Muscle layer of colon (tissue), 2 donors: ENCODE data around the gene UNC45B.
"Not testable (repeated sequence)": the region's sequence is repeated elsewhere in the genome, so short reads cannot be mapped to it uniquely, and the experiment has no call there.

ENCODE experiments used
- H3K27ac ChIP-seq: one replicate; pipeline ENCODE4 v1.7.0; 2013; ENCODE audit warnings: low read depth, mild to moderate bottlenecking, low read length, moderate library complexity
- H3K27me3 ChIP-seq, 2 donors: one replicate each; pipeline ENCODE4 v1.7.0; 2013; ENCODE audit warnings: low read length in 2 of 2, mild to moderate bottlenecking in 2 of 2; ENCODE audit not compliant: insufficient read depth in 2 of 2, control insufficient read depth in 1 of 2
- H3K36me3 ChIP-seq: one replicate; pipeline ENCODE4 v1.7.0; 2013; ENCODE audit warnings: mild to moderate bottlenecking, low read length; ENCODE audit not compliant: insufficient read depth
- H3K4me1 ChIP-seq: one replicate; pipeline ENCODE4 v1.7.0; 2013; ENCODE audit warnings: mild to moderate bottlenecking, low read length; ENCODE audit not compliant: insufficient read depth
- H3K4me3 ChIP-seq, 2 donors: one replicate each; pipeline ENCODE4 v1.7.0; 2013; ENCODE audit warnings: low read length in 2 of 2, low read depth in 1 of 2, mild to moderate bottlenecking in 1 of 2, moderate library complexity in 1 of 2
- H3K9ac ChIP-seq: one replicate; pipeline ENCODE4 v1.7.0; 2013; ENCODE audit warnings: low read length
- H3K9me3 ChIP-seq: one replicate; pipeline ENCODE4 v1.7.0; 2013; ENCODE audit warnings: mild to moderate bottlenecking, low read length
- donor health status: abdominal sarcoma.
- donor health status: Adenocarcinoma of cecum.

UNC45B gene

DNA sequence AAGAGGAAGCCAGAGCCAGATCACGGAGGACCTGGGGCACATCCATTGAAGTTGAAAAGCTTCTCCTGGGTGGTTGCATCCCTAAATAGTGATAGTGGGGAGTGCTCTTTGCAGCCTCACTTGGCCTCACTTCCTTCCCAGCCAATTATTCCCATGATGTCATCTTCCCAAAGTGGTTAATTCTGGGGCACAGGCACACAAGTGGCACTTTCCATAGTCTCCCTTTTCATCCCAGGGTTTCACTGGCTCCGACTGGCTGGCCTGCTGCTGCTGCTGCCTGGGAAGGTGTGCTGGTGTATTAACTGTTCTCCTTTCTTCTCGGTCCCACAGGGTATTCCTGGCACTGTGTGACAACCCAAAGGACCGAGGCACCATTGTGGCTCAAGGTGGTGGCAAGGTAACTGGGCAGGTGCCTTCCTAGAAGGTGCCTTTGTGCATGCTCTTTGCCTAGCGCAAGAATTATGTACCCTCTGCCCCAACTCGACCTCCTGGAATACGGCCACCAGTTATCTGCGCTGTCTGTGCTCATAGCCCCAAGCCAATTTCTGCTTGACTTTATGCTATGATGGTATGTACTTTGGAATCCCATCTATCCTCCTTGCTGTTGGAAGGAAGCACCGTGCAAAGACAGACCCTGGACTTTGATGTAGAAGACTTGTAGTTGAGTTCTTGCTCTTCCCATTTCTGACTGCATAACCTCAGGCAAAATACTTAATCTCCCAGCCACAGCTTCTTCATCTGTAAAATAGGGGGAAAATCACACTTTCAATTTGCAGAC is 28.2 kb downstream of the UNC45B start:
- H3K36me3 ChIP-seq: no peaks in the 10 kb centered on the region
- no peaks in the 10 kb centered on the region for H3K4me1 ChIP-seq
- H3K9me3 ChIP-seq: no peaks in the 10 kb centered on the region
- H3K27ac ChIP-seq: no peak overlapping the region
- H3K4me3 ChIP-seq: no peak overlapping the region
- no peak overlapping the region for H3K9ac ChIP-seq
- no peaks in the 10 kb centered on the region for H3K27me3 ChIP-seq

- Histone ChIP-seq H3K9ac (no peak overlapping the region), H3K4me3 (no peak overlapping the region), H3K36me3 (no peaks in the 10 kb centered on the region), H3K4me1 (no peaks in the 10 kb centered on the region), H3K27me3 (no peaks in the 10 kb centered on the region), H3K9me3 (no peaks in the 10 kb centered on the region), H3K27ac (no peak overlapping the region)
These were observed 29.3 kb downstream of the UNC45B start for GRCh38 chr17:35176897-35177296.

- not testable (repeated sequence) for H3K4me3 ChIP-seq, H3K9me3 ChIP-seq, H3K27ac ChIP-seq, H3K27me3 ChIP-seq, H3K9ac ChIP-seq, H3K36me3 ChIP-seq, H3K4me1 ChIP-seq
These were observed 31.8 kb downstream of the UNC45B start for GRCh38 chr17:35179379-35179778.

GRCh38 chr17:35183332-35183731 is 35.7 kb downstream of the UNC45B start:
- Histone ChIP-seq H3K9ac (no peak overlapping the region), H3K9me3 (no peaks in the 10 kb centered on the region), H3K36me3 (no peaks in the 10 kb centered on the region)

GRCh38 chr17:35184274-35184673 is 36.7 kb downstream of the UNC45B start:
- H3K27me3 ChIP-seq: no peaks in the 10 kb centered on the region
- no peaks in the 10 kb centered on the region for H3K36me3 ChIP-seq
- H3K9ac ChIP-seq: no peak overlapping the region
- no peaks in the 10 kb centered on the region for H3K4me1 ChIP-seq
- H3K27ac ChIP-seq: no peak overlapping the region
- H3K4me3 ChIP-seq: no peak overlapping the region
- H3K9me3 ChIP-seq: no peaks in the 10 kb centered on the region

More at GRCh38 chr17:35183332-35183731, 35.7 kb downstream of the UNC45B start:
- H3K4me3 ChIP-seq: no peak overlapping the region
- no peaks in the 10 kb centered on the region for H3K4me1 ChIP-seq
- no peaks in the 10 kb centered on the region for H3K27me3 ChIP-seq
- no peak overlapping the region for H3K27ac ChIP-seq

DNA sequence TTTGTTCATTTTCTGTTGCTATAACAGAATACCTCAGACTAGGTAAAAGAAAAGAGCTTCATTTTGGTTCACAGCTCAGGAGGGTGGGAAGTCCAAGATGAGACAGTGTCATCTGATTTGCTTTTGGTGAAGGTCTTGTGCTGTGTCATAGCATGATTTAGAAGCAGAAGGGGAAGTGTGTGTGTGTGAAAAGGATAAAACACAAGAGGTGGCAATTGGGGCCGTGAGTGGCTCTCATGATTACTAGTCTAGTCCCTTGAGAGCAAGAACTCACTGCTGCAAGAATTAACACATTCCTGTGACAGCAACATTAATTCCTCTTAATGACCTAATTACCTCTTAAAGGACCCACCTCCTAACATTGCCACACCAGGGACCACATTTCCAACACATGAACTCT is 38.2 kb downstream of the UNC45B start:
- Histone ChIP-seq H3K27me3 (no peaks in the 10 kb centered on the region), H3K4me1 (no peaks in the 10 kb centered on the region), H3K36me3 (no peaks in the 10 kb centered on the region), H3K27ac (no peak overlapping the region), H3K9ac (no peak overlapping the region), H3K4me3 (no peak overlapping the region), H3K9me3 (no peaks in the 10 kb centered on the region)

DNA sequence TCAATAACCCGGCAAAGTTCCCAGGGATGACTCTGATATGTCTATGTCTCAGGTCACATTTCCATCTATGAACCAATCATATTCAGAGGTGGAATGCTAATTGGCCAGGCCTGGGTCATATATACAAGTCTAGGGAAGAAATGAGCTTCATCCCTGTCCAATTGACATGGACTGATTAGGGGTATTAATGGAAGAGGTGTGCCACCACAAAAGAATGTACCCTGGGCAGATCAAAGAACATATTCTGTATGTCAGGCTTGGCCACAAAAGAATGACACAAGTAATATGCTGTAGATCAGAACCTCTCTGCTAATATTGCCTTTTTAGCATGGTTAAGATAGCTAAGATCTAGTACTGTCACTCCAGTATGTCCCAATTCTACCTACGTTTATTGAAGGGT is 39.9 kb downstream of the UNC45B start:
- no peaks in the 10 kb centered on the region for H3K4me1 ChIP-seq
- H3K9ac ChIP-seq: no peak overlapping the region
- no peaks in the 10 kb centered on the region for H3K9me3 ChIP-seq
- H3K27ac ChIP-seq: no peak overlapping the region
- H3K4me3 ChIP-seq: no peak overlapping the region
- no peaks in the 10 kb centered on the region for H3K27me3 ChIP-seq
- H3K36me3 ChIP-seq: no peaks in the 10 kb centered on the region

DNA sequence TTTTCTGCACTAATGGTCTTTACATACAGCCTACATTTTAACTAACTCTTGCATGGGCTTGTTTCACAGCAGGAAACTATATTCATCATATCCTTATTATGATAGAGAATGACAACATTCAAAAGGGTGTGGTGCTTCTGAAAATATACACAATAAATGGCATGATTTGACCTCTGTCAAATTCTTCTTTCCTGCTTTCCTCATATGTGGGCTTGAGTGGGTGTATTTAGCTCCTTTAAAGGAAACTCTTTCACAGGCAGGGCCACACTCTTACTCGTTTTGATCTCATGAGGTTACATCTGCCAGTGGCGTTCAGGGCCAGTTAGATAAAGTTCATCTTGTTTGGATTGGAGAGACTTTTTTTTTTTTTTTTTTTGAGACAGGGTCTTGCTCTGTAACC is 40.5 kb downstream of the UNC45B start:
- H3K9ac ChIP-seq: no peak overlapping the region
- no peak overlapping the region for H3K4me3 ChIP-seq
- H3K27me3 ChIP-seq: no peaks in the 10 kb centered on the region
- no peaks in the 10 kb centered on the region for H3K36me3 ChIP-seq
- no peaks in the 10 kb centered on the region for H3K9me3 ChIP-seq
- no peak overlapping the region for H3K27ac ChIP-seq
- H3K4me1 ChIP-seq: no peaks in the 10 kb centered on the region

DNA sequence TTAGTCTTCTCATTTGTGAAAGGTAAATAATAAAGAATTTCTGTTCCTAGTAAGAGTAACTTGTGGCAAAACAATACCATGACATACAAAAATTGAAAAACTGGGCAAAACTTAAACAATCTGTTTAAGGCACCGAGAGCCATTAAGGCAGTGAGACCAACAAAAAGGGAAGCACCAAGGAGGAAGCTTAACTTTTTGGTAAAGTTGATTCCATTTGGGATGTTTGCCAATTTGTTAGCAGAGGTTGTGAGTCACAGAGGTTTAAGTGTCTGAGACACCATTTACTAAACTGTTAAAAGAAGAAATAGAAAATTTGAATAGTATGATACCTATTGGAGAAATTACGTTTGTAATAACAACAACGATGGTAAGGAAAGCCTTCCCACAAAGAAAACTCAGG is 41.7 kb downstream of the UNC45B start:
- H3K9ac ChIP-seq: no peak overlapping the region
- H3K27me3 ChIP-seq: no peaks in the 10 kb centered on the region
- H3K36me3 ChIP-seq: no peaks in the 10 kb centered on the region
- H3K4me1 ChIP-seq: no peaks in the 10 kb centered on the region
- no peak overlapping the region for H3K4me3 ChIP-seq
- H3K27ac ChIP-seq: no peak overlapping the region
- H3K9me3 ChIP-seq: no peaks in the 10 kb centered on the region

- Histone ChIP-seq H3K9ac (no peak overlapping the region), H3K36me3 (no peaks in the 10 kb centered on the region), H3K27me3 (no peaks in the 10 kb centered on the region), H3K4me1 (no peaks in the 10 kb centered on the region), H3K4me3 (no peak overlapping the region), H3K27ac (no peak overlapping the region), H3K9me3 (no peaks in the 10 kb centered on the region)
These were observed 43.5 kb downstream of the UNC45B start for GRCh38 chr17:35191001-35191695.

DNA sequence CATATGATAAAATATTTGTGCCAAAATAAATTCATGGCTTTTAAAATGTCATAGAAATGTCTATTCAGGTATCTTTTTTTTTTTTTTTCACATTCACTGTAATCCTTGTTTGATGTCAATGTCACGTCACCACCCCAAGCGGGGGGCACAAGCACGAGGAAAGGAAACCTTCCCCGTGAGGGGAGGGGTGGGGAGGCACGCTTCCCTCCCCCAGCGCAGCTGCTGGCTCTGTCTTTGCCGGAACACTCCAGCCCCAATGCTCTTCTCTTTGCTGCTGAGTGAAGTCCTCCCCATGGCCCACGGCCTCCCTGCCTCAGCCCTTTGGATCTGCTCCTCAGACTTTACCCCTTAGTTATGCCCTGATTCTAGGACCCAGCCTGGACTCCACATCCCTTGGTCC is 45.1 kb downstream of the UNC45B start:
- Histone ChIP-seq H3K36me3 (no peaks in the 10 kb centered on the region), H3K4me1 (no peaks in the 10 kb centered on the region), H3K4me3 (no peak overlapping the region), H3K27me3 (no peaks in the 10 kb centered on the region), H3K27ac (no peak overlapping the region), H3K9me3 (no peaks in the 10 kb centered on the region), H3K9ac (no peak overlapping the region)

GRCh38 chr17:35194001-35194400 is 46.4 kb downstream of the UNC45B start, which contains the start of gene SLC35G3:
Gene SLC35G3 (minus strand): TSS chr17:35194393. CDS start chr17:35194307, 86 bp downstream.
- H3K27me3 ChIP-seq, H3K4me3 ChIP-seq, H3K27ac ChIP-seq: not testable (repeated sequence)

More at GRCh38 chr17:35194001-35194400, 46.4 kb downstream of the UNC45B start, which contains the start of gene SLC35G3:
- H3K4me1 ChIP-seq, H3K9me3 ChIP-seq, H3K9ac ChIP-seq, H3K36me3 ChIP-seq: not testable (repeated sequence)
